Epithelial cell of esophagus (primary cell): ENCODE results near the gene PLA2G15.

Experiments
- DNase-seq: peaks from one replicate; pipeline ENCODE4 v3.0.0; 2010; ENCODE audit warnings: low read depth
- H3K4me3 ChIP-seq: 2 replicates; pipeline ENCODE4 v1.5.1; 2011; ENCODE audit warnings: mild to moderate bottlenecking, low read length, control low read depth
- CTCF ChIP-seq: IDR thresholded peaks from 2 replicates; pipeline ENCODE4 v1.5.1; 2011; ENCODE audit warnings: low read depth, mild to moderate bottlenecking, low read length, control low read depth, inconsistent platforms; ENCODE audit not compliant: insufficient read depth; ENCODE audit errors: missing control alignments

The PLA2G15 gene

DNA sequence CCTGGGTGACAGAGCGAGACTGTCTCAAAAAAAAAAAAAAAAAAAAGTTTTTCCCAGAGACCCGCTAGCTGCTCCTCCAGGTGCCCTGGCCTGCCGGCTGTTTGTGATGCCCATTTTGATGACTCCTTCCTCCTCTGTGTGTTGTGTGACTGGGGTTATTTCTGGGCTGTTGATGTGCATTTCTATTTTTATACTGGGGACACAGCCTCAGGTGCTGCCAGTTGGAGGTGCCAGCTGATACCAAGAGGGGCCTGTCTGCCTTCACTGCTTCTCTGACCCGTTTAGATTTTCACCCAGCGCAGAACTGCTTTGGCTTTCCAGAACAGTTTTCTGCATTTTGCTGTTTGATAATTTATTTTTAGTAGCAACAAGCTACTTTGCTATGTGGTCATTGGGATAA is 6.7 kb downstream of the PLA2G15 start:
- H3K4me3 ChIP-seq: no peak overlapping the region
- DNase-seq: no peak

DNA sequence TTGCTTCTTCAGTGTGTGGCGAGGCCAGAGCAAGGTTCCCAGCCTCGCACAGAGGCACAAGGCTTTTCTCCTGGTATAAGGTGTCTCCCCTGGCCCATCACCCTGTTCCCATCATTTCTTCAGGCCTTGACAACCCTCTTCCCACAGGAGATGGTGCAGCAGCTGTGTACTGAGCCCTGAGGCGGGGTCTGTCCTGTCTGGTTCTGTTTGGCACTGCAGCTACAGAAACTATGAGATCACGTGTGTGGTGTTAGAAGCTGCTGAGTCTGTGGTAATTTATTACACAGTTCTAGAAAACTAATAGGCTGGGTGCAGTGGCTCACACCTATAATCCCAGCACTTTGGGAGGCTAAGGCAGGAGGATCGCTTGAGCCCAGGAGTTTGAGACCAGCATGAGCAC is 7.2 kb downstream of the PLA2G15 start:
- H3K4me3 ChIP-seq: no peak overlapping the region
- no peak for DNase-seq
- no peak for TF ChIP-seq CTCF

More for the DNA sequence above, 6.7 kb downstream of the PLA2G15 start:
- no peak for TF ChIP-seq CTCF

GRCh38 chr16:68253721-68254120 is 8.5 kb downstream of the PLA2G15 start:
- DNase-seq: no peak
- H3K4me3 ChIP-seq: no peak overlapping the region
- no peak for TF ChIP-seq CTCF

- no peak for TF ChIP-seq CTCF
- DNase-seq: no peak
- H3K4me3 ChIP-seq: no peak overlapping the region
Observed at GRCh38 chr16:68255712-68256111, 10.5 kb downstream of the PLA2G15 start.

- peak; percentile 3 for TF ChIP-seq CTCF
- DNase-seq: peak; percentile 68
- no peak overlapping the region for H3K4me3 ChIP-seq
Observed at GRCh38 chr16:68257251-68257905, 12.2 kb downstream of the PLA2G15 start.

DNA sequence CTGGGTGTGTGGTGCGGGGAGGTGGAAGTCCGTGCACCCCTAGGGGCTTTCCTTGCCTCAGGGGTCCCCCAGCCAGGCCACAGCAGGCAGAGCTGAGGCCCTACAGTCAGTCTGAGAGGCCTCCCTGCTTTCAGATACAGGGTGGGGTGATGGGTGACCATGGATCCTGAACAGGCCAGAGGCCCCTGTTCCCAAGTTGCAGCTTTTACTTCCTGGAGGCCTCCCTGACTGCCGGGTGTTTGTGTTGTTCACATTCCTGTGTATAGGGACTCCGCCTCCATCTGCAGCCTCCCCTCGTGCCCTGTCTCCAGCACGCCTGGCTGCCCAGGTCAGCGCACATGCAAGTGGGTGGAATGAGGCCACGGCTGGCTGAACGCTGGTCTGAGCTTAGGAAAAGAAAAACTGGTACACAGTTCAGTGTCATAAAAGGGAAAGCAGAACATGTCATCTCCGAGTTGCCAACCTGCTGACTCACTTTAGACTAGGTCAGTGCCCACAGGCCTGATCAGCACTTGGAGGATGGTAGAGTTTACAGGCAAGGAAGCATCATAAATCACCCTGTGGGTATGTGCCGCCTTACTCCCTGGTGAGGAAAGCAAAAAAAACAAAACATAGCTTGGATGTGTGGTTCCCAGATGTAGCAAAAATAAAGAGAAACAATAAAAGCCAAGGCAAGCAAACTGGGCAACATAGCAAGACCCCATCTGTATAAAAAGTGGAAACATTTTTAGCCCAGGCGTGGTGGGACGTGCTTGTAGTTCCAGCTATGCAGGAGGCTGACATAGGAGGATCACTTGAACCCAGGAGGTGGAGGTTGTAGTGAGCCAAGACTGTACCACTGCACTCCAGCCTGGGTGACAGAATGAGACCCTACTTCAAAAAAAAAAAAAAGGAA is 13.0 kb downstream of the PLA2G15 start:
- TF ChIP-seq CTCF: no peak
- DNase-seq: peak; percentile 59
- no peak overlapping the region for H3K4me3 ChIP-seq
